Measurements from ENCODE around the gene STAT3. TPM values are rescaled to one million over a fixed set of nuclear protein-coding genes. Genes with fewer than 3 reads are reported as not detected.
"Not testable (repeated sequence)": the region's sequence is repeated elsewhere in the genome, so short reads cannot be mapped to it uniquely, and the experiment has no call there.

Gene STAT3
- total RNA-seq, 2 donors from 2014 or later, result 105 to 150 TPM

DNA sequence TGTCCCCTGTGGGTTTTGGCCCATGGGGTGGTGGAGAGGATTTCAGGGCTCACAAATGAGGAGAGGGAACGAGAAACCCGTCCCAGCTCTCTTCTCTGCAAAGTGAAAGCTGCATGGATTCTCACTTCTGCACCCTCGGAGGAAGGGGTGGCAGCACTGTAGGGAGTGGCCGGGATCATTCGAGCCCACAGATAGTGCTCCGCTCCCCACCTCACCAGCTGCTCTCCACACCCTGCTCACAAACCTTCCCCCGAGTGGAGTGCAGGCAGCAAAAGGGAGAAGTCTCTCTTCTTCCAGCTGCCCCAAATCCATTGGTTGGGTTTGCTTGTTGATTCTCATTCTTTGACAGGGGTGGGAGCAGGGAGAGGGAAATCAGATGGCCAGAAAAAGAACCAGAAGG, 79.8 kb downstream of the STAT3 start:
- H3K36me3 ChIP-seq, result peaks cover 58% of the 10 kb centered on the region

DNA sequence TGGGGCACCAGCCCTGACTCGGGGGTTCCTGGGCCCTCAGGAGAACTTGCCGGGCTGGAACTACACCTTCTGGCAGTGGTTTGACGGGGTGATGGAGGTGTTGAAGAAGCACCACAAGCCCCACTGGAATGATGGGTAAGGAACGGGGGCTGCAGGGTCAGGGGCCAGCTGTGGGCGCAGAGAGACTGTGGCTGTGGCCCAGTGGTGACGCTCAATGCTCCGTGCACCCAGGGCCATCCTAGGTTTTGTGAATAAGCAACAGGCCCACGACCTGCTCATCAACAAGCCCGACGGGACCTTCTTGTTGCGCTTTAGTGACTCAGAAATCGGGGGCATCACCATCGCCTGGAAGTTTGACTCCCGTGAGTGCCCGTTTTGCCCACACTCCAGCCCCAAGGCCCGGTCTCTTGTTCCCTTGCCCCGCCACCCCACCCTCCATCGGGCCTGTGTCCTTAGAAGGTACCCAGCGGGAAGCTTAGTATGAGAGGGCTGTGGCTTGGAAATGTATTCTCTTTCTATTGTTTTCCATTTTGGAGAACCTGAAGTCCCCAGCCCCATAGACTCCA, 80.8 kb downstream of the STAT3 start:
- DNase-seq (ENCODE audit: low spot score), result no peak
- H3K36me3 ChIP-seq, result peaks cover 66% of the 10 kb centered on the region
- H3K4me1 ChIP-seq, result peaks cover 0 to 24% of the 10 kb centered on the region in 2 donors
- H3K9me3 ChIP-seq, result no peaks in the 10 kb centered on the region
- no peaks in the 10 kb centered on the region for H3K27me3 ChIP-seq
- H3K27ac ChIP-seq, result no peak overlapping the region
- TF ChIP-seq, protein P1, sequence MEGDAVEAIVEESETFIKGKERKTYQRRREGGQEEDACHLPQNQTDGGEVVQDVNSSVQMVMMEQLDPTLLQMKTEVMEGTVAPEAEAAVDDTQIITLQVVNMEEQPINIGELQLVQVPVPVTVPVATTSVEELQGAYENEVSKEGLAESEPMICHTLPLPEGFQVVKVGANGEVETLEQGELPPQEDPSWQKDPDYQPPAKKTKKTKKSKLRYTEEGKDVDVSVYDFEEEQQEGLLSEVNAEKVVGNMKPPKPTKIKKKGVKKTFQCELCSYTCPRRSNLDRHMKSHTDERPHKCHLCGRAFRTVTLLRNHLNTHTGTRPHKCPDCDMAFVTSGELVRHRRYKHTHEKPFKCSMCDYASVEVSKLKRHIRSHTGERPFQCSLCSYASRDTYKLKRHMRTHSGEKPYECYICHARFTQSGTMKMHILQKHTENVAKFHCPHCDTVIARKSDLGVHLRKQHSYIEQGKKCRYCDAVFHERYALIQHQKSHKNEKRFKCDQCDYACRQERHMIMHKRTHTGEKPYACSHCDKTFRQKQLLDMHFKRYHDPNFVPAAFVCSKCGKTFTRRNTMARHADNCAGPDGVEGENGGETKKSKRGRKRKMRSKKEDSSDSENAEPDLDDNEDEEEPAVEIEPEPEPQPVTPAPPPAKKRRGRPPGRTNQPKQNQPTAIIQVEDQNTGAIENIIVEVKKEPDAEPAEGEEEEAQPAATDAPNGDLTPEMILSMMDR (IDR thresholded peaks at IDR 0.05), result no peak
- no peak overlapping the region for H3K4me3 ChIP-seq

More for the DNA sequence above, 79.8 kb downstream of the STAT3 start:
- DNase-seq (ENCODE audit: low spot score), result no peak
- H3K4me1 ChIP-seq, result peaks cover 0 to 29% of the 10 kb centered on the region in 2 donors
- TF ChIP-seq, protein P1 (IDR thresholded peaks at IDR 0.05), result no peak
- no peaks in the 10 kb centered on the region for H3K9me3 ChIP-seq
- H3K4me3 ChIP-seq, result no peak overlapping the region
- H3K27ac ChIP-seq, result no peak overlapping the region
- no peaks in the 10 kb centered on the region for H3K27me3 ChIP-seq

DNA sequence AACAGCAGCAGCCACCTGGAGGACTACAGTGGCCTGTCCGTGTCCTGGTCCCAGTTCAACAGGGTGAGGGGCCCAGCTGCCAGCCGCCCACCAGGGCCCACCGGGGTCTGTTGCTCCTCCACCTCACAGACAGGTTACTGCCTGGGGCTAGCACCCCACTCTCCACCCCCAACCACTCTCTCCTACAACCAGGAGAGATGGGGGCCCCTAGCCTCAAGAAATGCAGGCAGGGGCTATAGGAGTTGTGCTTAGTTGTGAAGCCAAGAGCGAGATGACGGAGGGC, 81.9 kb downstream of the STAT3 start:
- Histone ChIP-seq H3K27me3 (no peaks in the 10 kb centered on the region), H3K4me3 (no peak overlapping the region), H3K27ac (no peak overlapping the region), H3K9me3 (no peaks in the 10 kb centered on the region), H3K4me1 (peaks cover 0 to 13% of the 10 kb centered on the region in 2 donors), H3K36me3 (peaks cover 76% of the 10 kb centered on the region)
- TF ChIP-seq, protein P1 (IDR thresholded peaks at IDR 0.05), result no peak
- DNase-seq (ENCODE audit: low spot score), result no peak

DNA sequence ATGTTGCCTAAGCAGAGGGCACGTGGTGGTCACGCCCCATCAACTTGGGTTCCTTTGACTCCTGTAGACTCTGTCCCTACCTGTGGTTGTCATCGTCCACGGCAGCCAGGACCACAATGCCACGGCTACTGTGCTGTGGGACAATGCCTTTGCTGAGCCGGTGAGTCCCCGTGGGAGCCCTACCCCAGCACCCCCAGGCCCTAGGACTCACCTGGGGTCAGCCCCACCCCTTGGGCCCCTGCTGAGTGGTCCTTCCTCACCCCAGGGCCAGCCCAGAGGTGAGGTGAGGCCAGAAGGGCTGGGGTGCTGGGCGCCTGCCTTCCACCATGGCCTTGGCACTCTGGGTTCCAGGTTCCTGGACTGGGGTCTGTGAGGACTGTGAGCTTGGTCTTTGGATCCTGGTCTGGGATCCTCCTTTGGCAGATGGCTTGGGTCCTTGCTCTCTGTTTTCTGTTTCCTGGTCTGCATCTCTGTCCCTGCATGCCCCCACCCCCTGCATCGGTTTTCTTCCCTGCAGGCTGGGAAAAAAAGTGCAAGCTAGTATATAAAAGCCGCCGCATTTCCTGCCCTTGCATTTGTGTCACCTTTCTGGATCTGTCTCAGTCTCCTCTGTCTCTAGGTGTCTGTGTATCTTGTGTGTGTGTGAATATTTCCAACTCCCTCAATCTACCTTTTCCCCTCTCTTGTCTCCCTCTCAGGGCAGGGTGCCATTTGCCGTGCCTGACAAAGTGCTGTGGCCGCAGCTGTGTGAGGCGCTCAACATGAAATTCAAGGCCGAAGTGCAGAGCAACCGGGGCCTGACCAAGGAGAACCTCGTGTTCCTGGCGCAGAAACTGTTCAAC, 82.5 kb downstream of the STAT3 start:
- Histone ChIP-seq H3K27ac (no peak overlapping the region), H3K36me3 (peaks cover 78% of the 10 kb centered on the region)

DNA sequence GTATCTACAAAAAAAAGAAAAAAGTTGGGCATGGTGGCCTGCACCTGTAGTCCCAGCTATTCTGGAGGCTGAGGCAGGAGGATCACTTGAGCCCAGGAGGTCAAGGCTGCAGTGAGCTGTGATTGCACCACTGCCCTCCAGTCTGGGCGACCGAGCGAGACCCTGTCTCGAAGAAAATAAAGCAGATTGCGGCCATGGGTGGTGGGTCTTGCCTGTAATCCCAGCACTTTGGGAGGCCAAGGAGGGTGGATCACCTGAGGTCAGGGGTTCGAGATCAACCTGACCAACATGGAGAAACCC, 83.3 kb downstream of the STAT3 start:
- DNase-seq (ENCODE audit: low spot score); H3K4me1 ChIP-seq; H3K27ac ChIP-seq; H3K4me3 ChIP-seq; H3K9me3 ChIP-seq; H3K27me3 ChIP-seq: not testable (repeated sequence)
- H3K36me3 ChIP-seq, result peaks cover 70% of the 10 kb centered on the region

More for the DNA sequence above, 82.5 kb downstream of the STAT3 start:
- Histone ChIP-seq H3K9me3 (no peaks in the 10 kb centered on the region), H3K27me3 (no peaks in the 10 kb centered on the region), H3K4me3 (no peak overlapping the region), H3K4me1 (peaks cover 0 to 7% of the 10 kb centered on the region in 2 donors)
- DNase-seq (ENCODE audit: low spot score), result no peak
- TF ChIP-seq, protein P1 (IDR thresholded peaks at IDR 0.05), result no peak

DNA sequence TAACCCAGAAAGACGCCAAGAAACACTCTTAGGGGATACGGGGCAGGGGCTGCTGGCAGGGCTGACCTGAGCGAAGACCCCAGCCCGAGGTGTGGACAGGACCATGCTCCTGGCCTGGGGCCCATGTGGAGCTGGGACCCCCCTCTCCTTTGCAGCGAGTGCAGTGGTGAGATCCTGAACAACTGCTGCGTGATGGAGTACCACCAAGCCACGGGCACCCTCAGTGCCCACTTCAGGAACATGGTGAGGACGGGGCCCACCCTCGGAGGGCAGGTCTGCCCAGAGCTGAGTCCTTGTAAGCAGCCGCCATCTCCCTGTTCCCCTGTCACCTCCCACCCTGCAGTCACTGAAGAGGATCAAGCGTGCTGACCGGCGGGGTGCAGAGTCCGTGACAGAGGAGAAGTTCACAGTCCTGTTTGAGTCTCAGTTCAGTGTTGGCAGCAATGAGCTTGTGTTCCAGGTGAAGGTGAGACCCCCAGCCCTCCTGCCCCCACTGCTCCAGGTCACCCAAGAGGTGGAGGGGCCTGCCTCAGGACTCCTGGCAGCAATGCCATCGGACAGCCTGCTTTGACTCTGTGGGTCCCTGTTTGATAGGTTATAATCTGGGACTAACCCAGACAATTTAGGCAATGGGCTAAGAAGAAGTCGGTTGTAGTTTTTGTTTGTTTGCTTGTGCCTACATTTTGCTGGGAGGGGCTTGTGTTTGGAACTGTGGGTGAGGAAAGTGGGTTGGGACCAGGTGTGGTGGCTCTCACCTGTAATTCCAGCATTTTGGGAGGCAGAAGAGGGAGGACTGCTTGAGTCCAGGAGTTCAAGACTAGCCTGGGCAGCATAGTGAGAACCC, 83.8 kb downstream of the STAT3 start:
- TF ChIP-seq, protein P1 (IDR thresholded peaks at IDR 0.05), result no peak
- peaks cover 67% of the 10 kb centered on the region for H3K36me3 ChIP-seq
- no peak for DNase-seq (ENCODE audit: low spot score)

More for the DNA sequence above, 83.8 kb downstream of the STAT3 start:
- no peaks in the 10 kb centered on the region for H3K4me1 ChIP-seq
- no peak overlapping the region for H3K4me3 ChIP-seq
- H3K27ac ChIP-seq, result no peak overlapping the region
- H3K9me3 ChIP-seq, result no peaks in the 10 kb centered on the region
- H3K27me3 ChIP-seq, result no peaks in the 10 kb centered on the region

All from right atrium auricular region (tissue), 2 donors.